B cell (primary cell): Measurements from ENCODE around the gene ATPAF1. TPM values are rescaled to one million over a fixed set of nuclear protein-coding genes. Genes with fewer than 3 reads are reported as not detected.

ENCODE experiments used
- ATAC-seq: fragments of 200-7000 bp; cut with Tn5 transposase; one replicate; pipeline ENCODE4 v1.10.0; 2021; ENCODE audit warnings: low read depth, mild to moderate bottlenecking, moderate number of reproducible peaks, moderate library complexity
- CTCF ChIA-PET: fragments of 350-600 bp; sonication (Branson Sonifier 250); formaldehyde crosslinking; loops from one replicate; lab custom pipeline; 2021; ENCODE audit warnings: antibody characterized with exemption, inconsistent platforms; lab: Charles Lee
- POLR2A ChIA-PET: fragments of 350-600 bp; sonication (Branson Sonifier 250); formaldehyde crosslinking; loops from one replicate; lab custom pipeline; 2021; ENCODE audit warnings: antibody characterized with exemption; lab: Charles Lee
- DNase-seq: peaks from one replicate; pipeline ENCODE4 v3.0.0; 2013
- H2AFZ ChIP-seq: 2 replicates; pipeline ENCODE4 v1.6.1; 2012; ENCODE audit warnings: mild to moderate bottlenecking, low read depth, low read length; ENCODE audit not compliant: insufficient read depth, poor library complexity, severe bottlenecking
- H3K27ac ChIP-seq, 2 donors: 1 replicate in 1 of 2; 2 replicates in 1 of 2; pipeline ENCODE4 v1.5.1; 2012 to 2013; ENCODE audit warnings: low read length in 2 of 2, mild to moderate bottlenecking in 2 of 2, moderate library complexity in 1 of 2
- H3K27me3 ChIP-seq, 4 experiments: fragments of 200-600 bp in 1 of 4; sonication (generic) in 1 of 4; replicated peaks in 1 of 4; 1 replicate in 2 of 4; 2 replicates in 2 of 4; pipeline versions ENCODE4 v1.6.1 to v1.7.0; 2013 to 2016; ENCODE audit warnings: low read length in 3 of 4, mild to moderate bottlenecking in 2 of 4, mixed read lengths in 1 of 4, moderate library complexity in 1 of 4; ENCODE audit not compliant: insufficient read depth in 4 of 4, control insufficient read depth in 3 of 4; ENCODE audit errors: control extremely low read depth in 1 of 4
- H3K36me3 ChIP-seq, 2 experiments: replicated peaks in 1 of 2; 1 replicate in 1 of 2; 2 replicates in 1 of 2; pipeline versions ENCODE4 v1.6.1 to v1.7.1; 2013; ENCODE audit warnings: low read length in 1 of 2; ENCODE audit not compliant: insufficient read depth in 2 of 2, control insufficient read depth in 1 of 2; ENCODE audit errors: control extremely low read depth in 1 of 2, extremely low read depth in 1 of 2
- H3K4me1 ChIP-seq, 2 donors: fragments of 200-600 bp in 1 of 2; sonication (generic) in 1 of 2; 1 replicate in 1 of 2; 2 replicates in 1 of 2; pipeline versions ENCODE4 v1.5.1 to v1.6.1; 2013 to 2017; ENCODE audit warnings: low read length in 2 of 2; ENCODE audit not compliant: control insufficient read depth in 2 of 2, insufficient read depth in 2 of 2
- H3K4me2 ChIP-seq: replicated peaks from 2 replicates; pipeline ENCODE3; 2012; ENCODE audit warnings: mild to moderate bottlenecking, low read depth, low read length; ENCODE audit not compliant: poor library complexity, severe bottlenecking
- H3K4me3 ChIP-seq, 5 experiments: fragments of 200-600 bp in 1 of 5; sonication (generic) in 1 of 5; 1 replicate in 3 of 5; 2 replicates in 2 of 5; pipeline versions ENCODE4 v1.5.1 to v1.7.0; 2011 to 2016; ENCODE audit warnings: low read length in 4 of 5, mild to moderate bottlenecking in 4 of 5, low read depth in 2 of 5, control low read depth in 1 of 5, moderate library complexity in 1 of 5; ENCODE audit not compliant: insufficient read depth in 1 of 5; ENCODE audit errors: control extremely low read depth in 1 of 5, extremely low read depth in 1 of 5
- H3K79me2 ChIP-seq: fragments of 200-600 bp; sonication (generic); one replicate; pipeline ENCODE4 v1.6.0; 2016; ENCODE audit warnings: low read length; ENCODE audit not compliant: control insufficient read depth, insufficient read depth
- H3K9ac ChIP-seq: fragments of 200-600 bp; sonication (generic); 2 replicates; pipeline ENCODE4 v1.6.1; 2017; ENCODE audit warnings: mild to moderate bottlenecking, low read length, moderate library complexity
- H3K9me3 ChIP-seq, 3 donors: one replicate each; pipeline versions ENCODE4 v1.6.1 to v1.7.1; 2013; ENCODE audit warnings: low read length in 2 of 3; ENCODE audit not compliant: control insufficient read depth in 2 of 3, insufficient read depth in 1 of 3; ENCODE audit errors: control extremely low read depth in 1 of 3
- H4K20me1 ChIP-seq: 2 replicates; pipeline ENCODE4 v1.6.0; 2012; ENCODE audit warnings: mild to moderate bottlenecking, low read length; ENCODE audit not compliant: insufficient read depth, control insufficient read depth, poor library complexity, severe bottlenecking
- H3K27ac Mint-ChIP-seq: one replicate; pipeline ENCODE4 v1.8.0; 2021; ENCODE audit warnings: mixed read lengths
- H3K27me3 Mint-ChIP-seq: one replicate; pipeline ENCODE4 v1.8.0; 2021; ENCODE audit warnings: mixed read lengths
- H3K4me1 Mint-ChIP-seq: one replicate; pipeline ENCODE4 v1.8.0; 2021; ENCODE audit warnings: mixed read lengths
- H3K4me3 Mint-ChIP-seq: one replicate; pipeline ENCODE4 v1.8.0; 2021; ENCODE audit warnings: mixed read lengths
- H3K9me3 Mint-ChIP-seq: one replicate; pipeline ENCODE4 v1.8.0; 2022; ENCODE audit warnings: mixed read lengths; ENCODE audit not compliant: insufficient read depth
- CTCF ChIP-seq: fragments of 200-600 bp; IDR thresholded peaks from one replicate; pipeline ENCODE4 v1.8.0; 2022; ENCODE audit warnings: antibody characterized with exemption, mild to moderate bottlenecking
- EZH2 ChIP-seq: IDR thresholded peaks from 2 replicates; pipeline ENCODE4 v1.6.1; 2012; ENCODE audit warnings: borderline replicate concordance, low read depth, mild to moderate bottlenecking, moderate library complexity, low read length; ENCODE audit not compliant: insufficient read depth, poor library complexity, severe bottlenecking
- WGBS: methylation state at CpG from one replicate; pipeline ENCODE4 v1.1.5; 2013; ENCODE audit warnings: missing lambda C conversion rate; ENCODE audit not compliant: insufficient coverage; 5-methylcytosine and 5-hydroxymethylcytosine counted together
- intact Hi-C: fragments of 100-400 bp; cut with micrococcal nuclease; formaldehyde crosslinking; loops from one replicate; pipeline ENCODE4 v1.10.0; 2022
- polyA plus RNA-seq: library from polyadenylated mRNA; depleted of rRNA; stranded (reverse); fragments of >200 nt; gene quantifications from 2 replicates; pipeline ENCODE4 v1.2.3, GENCODE V29; 2012
- total RNA-seq, 2 donors: library from RNA; stranded (reverse); fragments of 120-200 nt in 1 of 2; gene quantifications; 1 replicate in 1 of 2; 2 replicates in 1 of 2; pipeline versions ENCODE4 v1.2.3 to v1.2.4, GENCODE V29; 2013 to 2022

Gene ATPAF1
- total and polyA plus RNA-seq, 2 donors (not counting 1 experiment from before 2014, with no cell fraction given), result 18.3 to 22.0 TPM

GRCh38 chr1:46686255-46686654, 18.1 kb upstream of the ATPAF1 start:
- Histone ChIP-seq H3K4me2 (no peak overlapping the region), H3K4me3 (no peak overlapping the region), H4K20me1 (peaks cover 5% of the 10 kb centered on the region), H2AFZ (no peak overlapping the region), H3K9ac (no peak overlapping the region), H3K9me3 (no peaks in the 10 kb centered on the region), H3K27ac (no peak overlapping the region), H3K79me2 (no peaks in the 10 kb centered on the region), H3K27me3 (no peaks in the 10 kb centered on the region), H3K36me3 (peaks cover 7 to 100% of the 10 kb centered on the region in 2 experiments), H3K4me1 (no peaks in the 10 kb centered on the region)
- H3K9me3 Mint-ChIP-seq, result no peaks in the 10 kb centered on the region
- WGBS, result no CpG with 5 or more reads among the region's 1 CpG
- H3K27ac Mint-ChIP-seq, result no peak overlapping the region
- ChIA-PET POLR2A (no interaction called here), CTCF (no interaction called here)
- intact Hi-C loops, result no loop called here
- no peaks in the 10 kb centered on the region for H3K27me3 Mint-ChIP-seq
- TF ChIP-seq EZH2 (no peak), CTCF (no peak)
- DNase-seq, result no peak
- H3K4me3 Mint-ChIP-seq, result no peak overlapping the region
- H3K4me1 Mint-ChIP-seq, result no peaks in the 10 kb centered on the region
- no peak for ATAC-seq

GRCh38 chr1:46684670-46685069, 16.5 kb upstream of the ATPAF1 start:
- Mint-ChIP-seq H3K9me3 (no peaks in the 10 kb centered on the region), H3K27ac (no peak overlapping the region), H3K27me3 (no peaks in the 10 kb centered on the region), H3K4me1 (no peaks in the 10 kb centered on the region), H3K4me3 (no peak overlapping the region)
- H3K9me3 ChIP-seq, result no peaks in the 10 kb centered on the region
- ATAC-seq (no peak), DNase-seq (no peak)
- H3K36me3 ChIP-seq, result peaks cover 9 to 96% of the 10 kb centered on the region in 2 experiments
- TF ChIP-seq EZH2 (no peak), CTCF (no peak)
- ChIA-PET POLR2A (no interaction called here), CTCF (interaction anchor here (1.3 kb wide), 1 partner anchor 11 kb away, joined by 3 read pairs; no protein-coding TSS in a partner anchor)
- intact Hi-C loops, result no loop called here
- 100% methylated on average over 2 of the region's 2 CpGs for WGBS
- H3K4me3 ChIP-seq, result no peak overlapping the region
- H4K20me1 ChIP-seq, result no peaks in the 10 kb centered on the region
- no peaks in the 10 kb centered on the region for H3K4me1 ChIP-seq
- H3K27me3 ChIP-seq, result no peaks in the 10 kb centered on the region
- H3K4me2 ChIP-seq, result no peak overlapping the region
- H3K27ac ChIP-seq, result no peak overlapping the region
- no peak overlapping the region for H3K9ac ChIP-seq
- no peak overlapping the region for H2AFZ ChIP-seq
- no peaks in the 10 kb centered on the region for H3K79me2 ChIP-seq
